ENCODE results near the gene DGCR8.

- TF ChIP-seq EZH2 (IDR thresholded peaks at IDR 0.05; ENCODE audit: insufficient read depth, low read length) (no peak), CTCF (IDR thresholded peaks at IDR 0.05; ENCODE audit: insufficient read depth, low read depth, low read length) (no peak)
Observed at GRCh38 chr22:20065896-20066616, 14.0 kb upstream of the DGCR8 start.

Data from astrocyte (in vitro differentiated cells and primary cell).